ENCODE results near the gene SLC9A3.

SLC9A3 gene

GRCh38 chr5:504326-505154 is 19.7 kb downstream of the SLC9A3 start:
- DNase-seq, result no peak

GRCh38 chr5:502325-503079 is 21.7 kb downstream of the SLC9A3 start:
- no peak for DNase-seq

- DNase-seq, result peak; percentile 59
These were observed 22.4 kb downstream of the SLC9A3 start for GRCh38 chr5:501831-502184.

GRCh38 chr5:501105-501830 is 23.0 kb downstream of the SLC9A3 start:
- no peak for DNase-seq

GRCh38 chr5:500491-500890 is 23.8 kb downstream of the SLC9A3 start:
- no peak for DNase-seq

- no peak for DNase-seq
These were observed 24.7 kb downstream of the SLC9A3 start for GRCh38 chr5:499233-500209.

GRCh38 chr5:497871-498509 is 26.3 kb downstream of the SLC9A3 start:
- no peak for DNase-seq

- no peak for DNase-seq
These were observed 27.1 kb downstream of the SLC9A3 start for GRCh38 chr5:497090-497700.

GRCh38 chr5:496028-496427 is 28.2 kb downstream of the SLC9A3 start:
- DNase-seq, result no peak

GRCh38 chr5:494667-495255 is 29.5 kb downstream of the SLC9A3 start:
- DNase-seq, result no peak

GRCh38 chr5:493758-494157 is 30.5 kb downstream of the SLC9A3 start:
- DNase-seq, result no peak

- DNase-seq, result peak; percentile 65
These were observed 31.0 kb downstream of the SLC9A3 start for GRCh38 chr5:493119-493701.

GRCh38 chr5:492314-492893 is 31.8 kb downstream of the SLC9A3 start:
- DNase-seq, result no peak

GRCh38 chr5:491856-492155 is 32.4 kb downstream of the SLC9A3 start:
- no peak for DNase-seq

- DNase-seq, result no peak
These were observed 33.0 kb downstream of the SLC9A3 start for GRCh38 chr5:491119-491855.

- no peak for DNase-seq
These were observed 33.8 kb downstream of the SLC9A3 start for GRCh38 chr5:490116-491106.

GRCh38 chr5:489689-490080 is 34.6 kb downstream of the SLC9A3 start:
- no peak for DNase-seq

All from femur (tissue), 1 donor.